ENCODE measurements around the gene ZBTB46.
"Not testable (repeated sequence)": the region's sequence is repeated elsewhere in the genome, so short reads cannot be mapped to it uniquely, and the experiment has no call there.

Gene ZBTB46

DNA sequence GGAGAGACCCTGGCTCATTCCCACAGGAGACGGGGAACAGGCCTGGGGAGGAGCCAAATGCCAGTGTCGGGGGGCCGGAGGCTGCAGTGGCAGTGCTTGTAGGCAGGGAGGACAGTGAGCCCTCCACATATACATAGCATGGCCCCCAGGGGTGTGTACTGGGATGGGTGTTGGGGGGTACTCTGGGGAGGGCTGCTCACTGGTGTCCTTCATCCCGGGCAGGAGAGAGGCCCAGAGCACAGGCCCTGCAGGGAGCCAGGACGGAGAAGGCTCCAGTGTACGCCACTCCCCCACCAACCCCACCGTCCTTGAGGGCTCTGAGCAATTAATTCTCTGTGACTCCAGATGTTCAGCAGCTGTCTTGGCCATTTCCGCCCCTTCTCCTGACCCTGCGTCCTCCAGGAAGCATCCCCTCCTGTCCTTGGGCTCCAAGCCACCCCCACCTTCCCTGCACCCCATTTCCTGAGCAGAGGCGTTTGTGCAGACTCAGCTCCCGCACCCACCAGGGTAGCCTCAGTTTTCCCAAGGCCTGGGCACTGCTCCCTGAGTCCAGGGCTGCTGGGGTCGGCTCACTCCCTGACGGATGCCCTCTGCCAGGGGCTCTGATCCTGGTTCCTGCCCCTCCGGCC lies 26.8 kb upstream of the ZBTB46 start:
- 0 out of 2 replicates have a peak, but pooled peaks cover 4% of the 10 kb centered on the region for H3K36me3 ChIP-seq (ENCODE audit: insufficient read depth, low read length)
- H3K27me3 ChIP-seq (ENCODE audit: insufficient read depth, low read length) = no peaks in the 10 kb centered on the region
- 0 out of 2 replicates have a peak overlapping the region, but pooled peaks have one; percentile 27 for H3K9ac ChIP-seq (ENCODE audit: low read depth, low read length)
- H3K4me1 ChIP-seq (ENCODE audit: insufficient read depth, low read length) = peaks cover 41% of the 10 kb centered on the region
- H3K27ac ChIP-seq (ENCODE audit: low read depth, low read length) = peak overlapping the region; percentile 78; the same call in 1 of the 2 replicates
- WGBS = 61% methylated on average over 13 of the region's 14 CpGs
- no peak overlapping the region for H3K4me3 ChIP-seq (ENCODE audit: low read length)
- H3K9me3 ChIP-seq (ENCODE audit: insufficient read depth, low read depth, low read length) = no peaks in the 10 kb centered on the region

DNA sequence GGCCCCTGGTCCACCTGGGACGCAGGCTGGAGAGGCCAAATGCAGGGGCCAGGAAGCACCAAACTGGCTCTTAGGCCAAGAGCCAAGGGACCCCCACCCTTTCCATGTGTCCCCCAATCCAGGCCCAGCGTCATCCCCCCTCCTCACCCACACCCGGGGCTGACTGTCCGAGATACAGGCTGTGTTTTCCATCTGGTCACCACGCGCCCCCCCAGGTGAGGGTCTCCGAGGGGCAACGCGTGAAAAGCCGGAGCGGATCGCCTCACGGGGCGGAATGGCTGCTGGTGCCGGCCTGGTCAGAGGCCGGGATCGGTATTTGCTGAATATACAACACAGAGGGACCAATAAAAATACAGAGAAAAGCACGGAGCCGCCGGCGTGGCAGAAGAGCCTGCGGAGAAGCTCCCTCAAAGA lies 25.0 kb upstream of the ZBTB46 start:
- Histone ChIP-seq H3K4me3 (ENCODE audit: low read length) (peak overlapping the region; percentile 27), H3K27me3 (ENCODE audit: insufficient read depth, low read length) (no peaks in the 10 kb centered on the region), H3K9ac (ENCODE audit: low read depth, low read length) (no peak overlapping the region), H3K36me3 (ENCODE audit: insufficient read depth, low read length) (no peaks in the 10 kb centered on the region), H3K4me1 (ENCODE audit: insufficient read depth, low read length) (peaks cover 41% of the 10 kb centered on the region), H3K27ac (ENCODE audit: low read depth, low read length) (no peak overlapping the region), H3K9me3 (ENCODE audit: insufficient read depth, low read depth, low read length) (no peaks in the 10 kb centered on the region)
- WGBS = 45% methylated on average over 22 of the region's 22 CpGs

DNA sequence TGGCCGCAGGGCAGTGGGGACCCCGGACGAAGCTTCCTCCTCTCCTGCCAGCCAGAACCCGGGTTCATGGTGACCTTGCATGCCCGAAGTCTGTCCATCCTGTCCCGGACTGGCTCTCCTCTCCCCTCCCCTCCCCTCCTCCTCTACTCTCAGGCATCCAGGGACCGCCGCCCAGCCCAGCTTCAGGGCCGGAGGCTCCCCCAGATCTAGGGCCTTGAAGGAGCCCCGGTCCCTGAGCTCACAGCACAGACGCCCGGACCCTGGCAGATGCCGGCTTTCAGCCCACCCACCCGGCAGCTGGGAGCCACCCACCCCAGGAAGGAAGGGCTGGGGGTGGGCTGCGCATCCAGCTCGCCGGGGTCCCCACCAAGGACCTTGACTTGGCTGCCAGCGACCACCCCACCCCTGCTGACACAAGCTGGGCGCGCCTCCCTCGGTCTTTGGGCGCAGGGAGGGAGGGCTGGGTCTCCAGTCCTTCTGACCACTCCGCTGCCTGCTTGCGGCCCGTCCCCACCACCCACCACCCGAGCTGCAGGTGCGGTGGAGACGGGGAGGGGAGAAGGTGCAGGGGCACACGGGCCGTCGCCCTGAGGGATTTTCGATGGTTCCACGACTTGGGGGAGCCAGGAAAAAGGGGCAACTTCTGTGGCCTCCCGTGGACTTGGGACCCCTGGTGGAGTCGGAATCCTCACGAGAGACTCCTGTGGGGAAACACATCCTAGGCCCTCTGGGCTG lies 24.5 kb upstream of the ZBTB46 start:
- WGBS = 43% methylated on average over 35 of the region's 36 CpGs
- Histone ChIP-seq H3K27ac (ENCODE audit: low read depth, low read length) (no peak overlapping the region; the same call in 1 of the 2 replicates), H3K9ac (ENCODE audit: low read depth, low read length) (no peak overlapping the region), H3K27me3 (ENCODE audit: insufficient read depth, low read length) (no peaks in the 10 kb centered on the region), H3K36me3 (ENCODE audit: insufficient read depth, low read length) (no peaks in the 10 kb centered on the region), H3K4me3 (ENCODE audit: low read length) (peak overlapping the region; percentile 27), H3K4me1 (ENCODE audit: insufficient read depth, low read length) (peaks cover 41% of the 10 kb centered on the region), H3K9me3 (ENCODE audit: insufficient read depth, low read depth, low read length) (no peaks in the 10 kb centered on the region)

DNA sequence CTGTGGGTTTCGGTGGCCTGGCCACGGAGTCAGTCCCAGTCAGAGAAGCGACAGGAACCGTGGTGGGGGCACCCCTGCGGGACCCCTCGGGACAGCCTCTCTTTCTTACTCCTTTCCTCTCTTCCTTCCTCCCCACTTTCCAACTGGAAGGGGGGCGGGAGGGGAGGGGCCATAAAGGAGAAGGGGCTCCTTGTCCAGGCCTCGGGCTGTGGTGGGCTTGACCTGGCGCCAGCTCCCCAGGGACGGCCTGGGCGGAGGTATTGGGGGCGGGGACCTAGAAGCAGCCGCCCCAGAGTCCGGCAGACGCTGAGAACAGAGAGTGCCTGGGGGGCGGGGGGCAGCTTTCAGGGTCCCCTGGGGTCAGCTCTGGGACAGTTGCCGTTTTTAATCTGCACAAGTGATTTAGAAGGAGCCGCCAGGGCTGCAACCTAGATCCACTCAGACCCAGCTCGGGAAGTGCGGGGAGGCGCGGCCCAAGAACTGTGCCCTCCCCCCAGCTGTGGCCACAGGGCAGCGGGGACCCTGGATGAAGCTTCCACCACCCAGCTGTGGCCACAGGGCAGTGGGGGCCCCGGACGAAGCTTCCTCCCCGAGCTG lies 23.8 kb upstream of the ZBTB46 start:
- Histone ChIP-seq H3K4me3 (ENCODE audit: low read length) (peak overlapping the region; percentile 27; the same call in 1 of the 2 replicates), H3K9me3 (ENCODE audit: insufficient read depth, low read depth, low read length) (no peaks in the 10 kb centered on the region), H3K36me3 (ENCODE audit: insufficient read depth, low read length) (no peaks in the 10 kb centered on the region), H3K27ac (ENCODE audit: low read depth, low read length) (no peak overlapping the region; the same call in 1 of the 2 replicates), H3K27me3 (ENCODE audit: insufficient read depth, low read length) (no peaks in the 10 kb centered on the region), H3K4me1 (ENCODE audit: insufficient read depth, low read length) (peaks cover 41% of the 10 kb centered on the region), H3K9ac (ENCODE audit: low read depth, low read length) (no peak overlapping the region)
- 21% methylated on average over 26 of the region's 26 CpGs for WGBS

DNA sequence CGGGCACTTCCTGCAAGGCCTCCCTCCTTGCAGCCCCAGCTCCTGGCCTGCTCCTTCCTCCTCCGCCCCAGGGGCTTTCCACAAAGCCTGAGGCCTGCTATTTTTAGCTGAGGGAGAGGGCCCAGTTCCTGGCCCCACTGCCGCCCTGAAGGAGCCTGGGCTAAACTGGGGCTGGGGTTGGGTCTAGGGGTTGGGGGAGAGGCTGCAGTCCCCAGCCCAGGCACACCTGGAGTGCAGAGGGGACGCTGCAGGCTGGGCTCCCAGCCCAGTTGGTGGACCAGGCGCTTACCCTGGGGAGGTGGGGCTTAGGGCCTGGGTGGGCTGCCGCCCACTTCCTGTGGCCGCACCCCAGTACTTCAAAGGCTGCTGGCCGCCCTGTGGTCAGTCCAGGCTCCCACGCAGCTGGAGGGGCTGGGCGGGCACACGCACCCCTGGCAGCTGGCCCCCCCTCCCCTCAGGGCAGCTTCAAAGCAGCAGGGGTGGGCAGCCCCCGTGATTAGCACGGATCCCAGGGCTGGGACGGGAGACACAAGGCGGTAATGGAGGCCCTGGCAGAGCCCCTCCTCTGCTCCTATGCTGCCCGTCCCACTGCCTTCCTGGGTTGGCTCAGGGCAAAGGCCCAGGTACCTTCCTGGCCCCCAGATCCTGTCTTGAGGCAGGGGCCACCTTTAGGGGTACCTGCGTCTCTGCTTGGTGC lies 23.2 kb upstream of the ZBTB46 start:
- peak overlapping the region; percentile 52 for H3K27ac ChIP-seq (ENCODE audit: low read depth, low read length)
- no peaks in the 10 kb centered on the region for H3K36me3 ChIP-seq (ENCODE audit: insufficient read depth, low read length)
- 51% methylated on average over 17 of the region's 17 CpGs for WGBS
- H3K4me3 ChIP-seq (ENCODE audit: low read length) = no peak overlapping the region
- peaks cover 37% of the 10 kb centered on the region for H3K4me1 ChIP-seq (ENCODE audit: insufficient read depth, low read length)
- no peak overlapping the region; the same call in 1 of the 2 replicates for H3K9ac ChIP-seq (ENCODE audit: low read depth, low read length)
- H3K9me3 ChIP-seq (ENCODE audit: insufficient read depth, low read depth, low read length) = no peaks in the 10 kb centered on the region
- no peaks in the 10 kb centered on the region for H3K27me3 ChIP-seq (ENCODE audit: insufficient read depth, low read length)

DNA sequence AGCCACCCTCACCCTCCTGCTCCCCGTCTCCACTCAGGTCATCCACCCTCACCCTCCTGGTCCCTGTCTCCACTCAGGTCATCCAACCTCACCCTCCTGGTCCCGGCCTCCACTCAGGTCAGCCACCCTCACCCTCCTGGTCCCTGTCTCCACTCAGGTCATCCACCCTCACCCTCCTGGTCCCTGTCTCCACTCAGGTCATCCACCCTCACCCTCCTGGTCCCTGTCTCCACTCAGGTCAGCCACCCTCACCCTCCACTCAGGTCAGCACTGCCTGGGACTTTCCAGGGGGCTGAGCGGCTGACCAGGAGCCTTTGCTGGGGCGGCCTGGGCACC lies 22.6 kb upstream of the ZBTB46 start:
- H3K36me3 ChIP-seq (ENCODE audit: insufficient read depth, low read length); H3K4me3 ChIP-seq (ENCODE audit: low read length); H3K27me3 ChIP-seq (ENCODE audit: insufficient read depth, low read length); H3K9ac ChIP-seq (ENCODE audit: low read depth, low read length); H3K9me3 ChIP-seq (ENCODE audit: insufficient read depth, low read depth, low read length): not testable (repeated sequence)
- WGBS = 91% methylated on average over 4 of the region's 4 CpGs
- Histone ChIP-seq H3K27ac (ENCODE audit: low read depth, low read length) (peak overlapping the region; percentile 52; the same call in 1 of the 2 replicates), H3K4me1 (ENCODE audit: insufficient read depth, low read length) (peaks cover 32% of the 10 kb centered on the region)

DNA sequence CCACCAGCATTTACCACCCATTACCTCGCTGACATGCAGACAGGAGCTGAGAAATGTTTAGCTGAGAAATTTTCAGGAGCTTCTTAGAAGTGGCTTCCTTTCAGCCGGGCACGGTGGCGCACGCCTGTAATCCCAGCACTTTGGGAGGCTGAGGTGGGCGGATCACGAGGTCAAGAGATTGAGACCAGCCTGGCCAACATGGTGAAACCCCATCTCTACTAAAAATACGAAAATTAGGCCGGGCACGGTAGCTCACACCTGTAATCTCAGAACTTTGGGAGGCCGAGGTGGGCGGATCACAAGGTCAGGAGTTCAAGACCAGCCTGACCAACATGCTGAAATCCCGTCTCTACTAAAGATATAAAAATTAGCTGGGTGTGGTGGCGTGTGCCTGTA lies 20.5 kb upstream of the ZBTB46 start:
- not testable (repeated sequence) for H3K9ac ChIP-seq (ENCODE audit: low read depth, low read length); H3K36me3 ChIP-seq (ENCODE audit: insufficient read depth, low read length); H3K27ac ChIP-seq (ENCODE audit: low read depth, low read length); H3K4me3 ChIP-seq (ENCODE audit: low read length); H3K9me3 ChIP-seq (ENCODE audit: insufficient read depth, low read depth, low read length); H3K27me3 ChIP-seq (ENCODE audit: insufficient read depth, low read length)
- 94% methylated on average over 14 of the region's 14 CpGs for WGBS
- peaks cover 40% of the 10 kb centered on the region for H3K4me1 ChIP-seq (ENCODE audit: insufficient read depth, low read length)

DNA sequence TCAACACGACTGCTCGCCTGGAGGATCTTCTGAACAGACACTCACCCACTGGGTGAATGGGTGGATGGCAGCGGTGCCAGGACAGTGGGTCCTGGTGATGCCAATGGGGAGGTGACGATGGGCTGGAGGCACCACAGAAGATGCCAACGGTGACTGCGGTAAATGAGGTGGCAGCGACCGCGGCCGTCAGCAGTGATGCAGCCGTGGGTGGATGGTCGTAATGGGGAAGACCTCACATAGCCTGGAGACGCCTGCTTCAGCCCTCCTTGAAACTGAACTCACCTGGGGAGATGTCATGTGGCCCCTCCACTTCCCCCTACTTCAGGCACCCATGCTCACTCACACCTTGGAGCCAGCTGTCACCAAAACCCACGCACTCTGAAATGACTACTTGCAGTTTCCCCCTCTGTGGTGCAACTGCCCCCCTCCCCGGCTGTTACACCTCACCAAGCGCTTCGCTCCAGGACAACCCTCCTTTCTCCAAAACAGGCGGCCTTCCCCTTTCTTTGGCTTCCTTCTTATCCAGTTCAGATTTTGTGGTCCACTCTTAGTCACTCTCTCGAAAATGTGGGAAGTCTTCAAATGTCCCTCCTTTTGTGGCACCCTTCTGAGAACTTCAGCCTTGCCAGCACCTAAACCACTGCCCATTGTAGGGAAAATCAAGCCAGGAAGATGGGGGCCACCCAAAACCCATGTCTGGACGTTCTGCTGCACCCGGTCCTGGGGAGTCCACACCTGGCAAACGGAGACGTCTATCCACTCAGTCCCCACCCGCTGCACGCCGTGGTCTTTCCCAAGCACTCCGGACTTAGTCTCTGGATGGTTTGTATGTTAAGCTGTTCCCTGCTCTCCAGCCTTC lies 19.9 kb upstream of the ZBTB46 start:
- 92% methylated on average over 27 of the region's 27 CpGs for WGBS
- H3K27ac ChIP-seq (ENCODE audit: low read depth, low read length) = no peak overlapping the region
- peaks cover 36% of the 10 kb centered on the region for H3K4me1 ChIP-seq (ENCODE audit: insufficient read depth, low read length)
- no peaks in the 10 kb centered on the region for H3K9me3 ChIP-seq (ENCODE audit: insufficient read depth, low read depth, low read length)
- H3K36me3 ChIP-seq (ENCODE audit: insufficient read depth, low read length) = no peaks in the 10 kb centered on the region
- H3K9ac ChIP-seq (ENCODE audit: low read depth, low read length) = no peak overlapping the region
- H3K27me3 ChIP-seq (ENCODE audit: insufficient read depth, low read length) = no peaks in the 10 kb centered on the region
- no peak overlapping the region for H3K4me3 ChIP-seq (ENCODE audit: low read length)

DNA sequence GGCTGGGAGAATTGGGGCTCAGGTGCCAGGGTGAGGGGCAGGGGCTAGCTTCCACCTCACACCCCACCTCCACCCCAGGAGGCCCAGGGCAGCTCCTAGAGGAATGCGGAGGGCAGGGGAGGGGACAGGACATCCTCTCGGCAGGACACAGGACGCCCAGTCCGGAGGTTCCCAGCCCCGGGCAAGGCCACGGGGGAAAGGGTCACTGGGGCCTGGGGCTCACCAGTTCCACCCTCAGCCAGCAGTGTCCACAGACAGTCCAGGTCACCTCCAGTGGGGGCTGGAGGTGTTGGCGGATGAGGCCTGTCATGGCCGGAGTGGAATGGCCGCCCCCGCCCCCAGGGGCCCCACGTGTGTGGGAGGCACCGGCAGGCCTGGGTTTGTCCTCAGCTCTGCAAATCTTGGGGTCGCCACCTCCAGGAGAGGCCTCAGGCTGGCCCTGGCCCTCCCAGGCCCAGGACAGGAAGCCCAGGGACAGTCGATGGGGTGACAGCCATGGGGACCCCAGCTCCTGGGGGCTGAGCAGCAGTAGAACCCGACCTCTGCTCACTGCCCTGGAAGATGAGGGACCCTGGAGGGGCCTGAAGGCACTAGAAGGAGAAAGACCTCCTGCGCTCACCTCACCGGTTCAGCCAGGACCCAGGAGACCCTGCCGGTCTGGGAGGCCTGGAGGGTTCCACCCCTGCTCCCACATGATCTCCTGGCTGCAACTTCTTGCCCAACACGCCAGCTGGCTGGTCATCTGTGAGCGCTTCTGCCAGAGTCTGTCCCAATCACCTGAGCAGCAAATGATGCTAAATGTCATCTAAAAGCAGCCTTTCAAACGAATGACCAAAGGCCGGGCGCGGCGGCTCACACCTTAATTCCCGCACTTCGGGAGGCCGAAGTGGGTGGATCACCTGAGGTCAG lies 17.2 kb upstream of the ZBTB46 start:
- Histone ChIP-seq H3K27ac (ENCODE audit: low read depth, low read length) (peak overlapping the region; percentile 89), H3K9ac (ENCODE audit: low read depth, low read length) (peak overlapping the region; percentile 51), H3K4me3 (ENCODE audit: low read length) (0 out of 2 replicates have a peak overlapping the region, but pooled peaks have one; percentile 5), H3K4me1 (ENCODE audit: insufficient read depth, low read length) (peaks cover 18% of the 10 kb centered on the region), H3K9me3 (ENCODE audit: insufficient read depth, low read depth, low read length) (no peaks in the 10 kb centered on the region), H3K27me3 (ENCODE audit: insufficient read depth, low read length) (no peaks in the 10 kb centered on the region), H3K36me3 (ENCODE audit: insufficient read depth, low read length) (no peaks in the 10 kb centered on the region)
- WGBS = 67% methylated on average over 28 of the region's 28 CpGs
